HG03354 (cell line): ENCODE measurements around the gene PRUNE2.

Experiments used
- ATAC-seq: cut with Tn5 transposase; IDR thresholded peaks from one replicate; pipeline ENCODE4 v1.9.1; 2021; ENCODE audit warnings: mild to moderate bottlenecking; ENCODE audit not compliant: unreplicated experiment, poor library complexity, severe bottlenecking

Gene PRUNE2

GRCh38 chr9:76643399-76644117 is 262.4 kb downstream of the PRUNE2 start:
- ATAC-seq: peak; percentile 96

- no peak for ATAC-seq
Observed at GRCh38 chr9:76642701-76643209, 263.2 kb downstream of the PRUNE2 start.

- ATAC-seq: no peak
Observed at GRCh38 chr9:76642074-76642473, 263.8 kb downstream of the PRUNE2 start.

- no peak for ATAC-seq
Observed at GRCh38 chr9:76638001-76638400, 267.9 kb downstream of the PRUNE2 start.

- no peak for ATAC-seq
Observed at GRCh38 chr9:76637416-76637815, 268.5 kb downstream of the PRUNE2 start.

GRCh38 chr9:76634356-76635054 is 271.4 kb downstream of the PRUNE2 start:
- no peak for ATAC-seq

GRCh38 chr9:76630916-76631315 is 275.0 kb downstream of the PRUNE2 start:
- no peak for ATAC-seq

- ATAC-seq: no peak
Observed at GRCh38 chr9:76629205-76629990, 276.5 kb downstream of the PRUNE2 start.

GRCh38 chr9:76628155-76628554 is 277.8 kb downstream of the PRUNE2 start:
- no peak for ATAC-seq

- ATAC-seq: no peak
Observed at GRCh38 chr9:76626980-76627379, 278.9 kb downstream of the PRUNE2 start.

- ATAC-seq: no peak
Observed at GRCh38 chr9:76626141-76626540, 279.8 kb downstream of the PRUNE2 start.

GRCh38 chr9:76624391-76625048 is 281.4 kb downstream of the PRUNE2 start:
- peak; percentile 91 for ATAC-seq

- no peak for ATAC-seq
Observed at GRCh38 chr9:76620996-76621395, 284.9 kb downstream of the PRUNE2 start.

- no peak for ATAC-seq
Observed at GRCh38 chr9:76620581-76620980, 285.3 kb downstream of the PRUNE2 start.

- ATAC-seq: no peak
Observed at GRCh38 chr9:76619640-76620039, 286.3 kb downstream of the PRUNE2 start.

- ATAC-seq: no peak
Observed at GRCh38 chr9:76619197-76619596, 286.7 kb downstream of the PRUNE2 start.

- no peak for ATAC-seq
Observed at GRCh38 chr9:76618762-76619161, 287.2 kb downstream of the PRUNE2 start.

- no peak for ATAC-seq
Observed at GRCh38 chr9:76617497-76618175, 288.3 kb downstream of the PRUNE2 start.

GRCh38 chr9:76616780-76617179 is 289.1 kb downstream of the PRUNE2 start:
- no peak for ATAC-seq
